Upper lobe of right lung (tissue), 1 donor: ENCODE results near the gene NEK5. TPM values are rescaled to one million over a fixed set of nuclear protein-coding genes. Genes with fewer than 3 reads are reported as not detected.

Source experiments
- ATAC-seq: fragments of 200-7000 bp; cut with Tn5 transposase; one replicate; pipeline ENCODE4 v1.9.1; 2020; ENCODE audit warnings: mild to moderate bottlenecking, moderate library complexity
- DNase-seq: peaks from one replicate; pipeline ENCODE4 v3.0.0-alpha.2; 2020
- H3K27ac ChIP-seq: fragments of 200-600 bp; one replicate; pipeline ENCODE4 v1.8.0; 2022
- H3K27me3 ChIP-seq: fragments of 200-600 bp; one replicate; pipeline ENCODE4 v1.8.0; 2022; ENCODE audit warnings: mild to moderate bottlenecking
- H3K36me3 ChIP-seq: fragments of 200-600 bp; one replicate; pipeline ENCODE4 v1.8.0; 2022
- H3K4me1 ChIP-seq: fragments of 200-600 bp; one replicate; pipeline ENCODE4 v1.8.0; 2022
- H3K4me3 ChIP-seq: fragments of 200-600 bp; one replicate; pipeline ENCODE4 v1.8.0; 2022; ENCODE audit warnings: mild to moderate bottlenecking
- H3K9me3 ChIP-seq: fragments of 200-600 bp; one replicate; pipeline ENCODE4 v1.8.0; 2022
- CTCF ChIP-seq: fragments of 200-600 bp; IDR thresholded peaks from one replicate; pipeline ENCODE4 v1.8.0; 2022; ENCODE audit warnings: antibody characterized with exemption
- intact Hi-C: fragments of 100-400 bp; cut with DNase I; formaldehyde crosslinking; loops from one replicate; pipeline ENCODE4 v1.11.0; 2022
- total RNA-seq: library from RNA; stranded (reverse); fragmentation: NEBNext Ultra II Directional; extraction: Animal tissue kit (Norgen Biotek cat#: 25700); gene quantifications from one replicate; pipeline ENCODE4 v1.2.1, GENCODE V29; 2021
- donor health status: DM: no; HTN: yes; CAD: no; lungs with severe emphysema.

Gene NEK5
- total RNA-seq, 1 donor from 2014 or later, result 0.52 TPM

- no peaks in the 10 kb centered on the region for H3K27me3 ChIP-seq
- TF ChIP-seq CTCF, result no peak
- H3K36me3 ChIP-seq, result no peaks in the 10 kb centered on the region
- DNase-seq, result no peak
- H3K4me1 ChIP-seq, result no peaks in the 10 kb centered on the region
- no peak overlapping the region for H3K27ac ChIP-seq
- H3K4me3 ChIP-seq, result no peak overlapping the region
- intact Hi-C loops, result no loop called here
- H3K9me3 ChIP-seq, result no peaks in the 10 kb centered on the region
- ATAC-seq, result no peak
Observed at GRCh38 chr13:52097197-52097596, 31.7 kb downstream of the NEK5 start.

GRCh38 chr13:52096748-52097147 lies 32.1 kb downstream of the NEK5 start:
- DNase-seq, result no peak
- H3K9me3 ChIP-seq, result no peaks in the 10 kb centered on the region
- no peak overlapping the region for H3K4me3 ChIP-seq
- H3K27me3 ChIP-seq, result no peaks in the 10 kb centered on the region
- intact Hi-C loops, result no loop called here
- H3K4me1 ChIP-seq, result no peaks in the 10 kb centered on the region
- no peak for TF ChIP-seq CTCF
- H3K27ac ChIP-seq, result no peak overlapping the region
- H3K36me3 ChIP-seq, result no peaks in the 10 kb centered on the region
- ATAC-seq, result no peak

GRCh38 chr13:52096062-52096461 lies 32.8 kb downstream of the NEK5 start:
- ATAC-seq (no peak), DNase-seq (no peak)
- no peaks in the 10 kb centered on the region for H3K36me3 ChIP-seq
- H3K27me3 ChIP-seq, result no peaks in the 10 kb centered on the region
- no peak overlapping the region for H3K4me3 ChIP-seq
- TF ChIP-seq CTCF, result no peak
- H3K9me3 ChIP-seq, result no peaks in the 10 kb centered on the region
- intact Hi-C loops, result no loop called here
- H3K27ac ChIP-seq, result no peak overlapping the region
- H3K4me1 ChIP-seq, result no peaks in the 10 kb centered on the region

- Histone ChIP-seq H3K27ac (no peak overlapping the region), H3K4me1 (no peaks in the 10 kb centered on the region), H3K9me3 (no peaks in the 10 kb centered on the region), H3K27me3 (no peaks in the 10 kb centered on the region), H3K36me3 (no peaks in the 10 kb centered on the region), H3K4me3 (no peak overlapping the region)
- ATAC-seq, result no peak
- no peak for TF ChIP-seq CTCF
- DNase-seq, result no peak
- intact Hi-C loops, result no loop called here
Observed at GRCh38 chr13:52092087-52092486, 36.8 kb downstream of the NEK5 start.

GRCh38 chr13:52091473-52091872 lies 37.4 kb downstream of the NEK5 start:
- intact Hi-C loops, result no loop called here
- no peak overlapping the region for H3K27ac ChIP-seq

More at GRCh38 chr13:52091473-52091872, 37.4 kb downstream of the NEK5 start:
- no peak for DNase-seq
- H3K4me1 ChIP-seq, result no peaks in the 10 kb centered on the region
- ATAC-seq, result no peak
- TF ChIP-seq CTCF, result no peak
- no peak overlapping the region for H3K4me3 ChIP-seq
- H3K27me3 ChIP-seq, result no peaks in the 10 kb centered on the region
- no peaks in the 10 kb centered on the region for H3K9me3 ChIP-seq
- H3K36me3 ChIP-seq, result no peaks in the 10 kb centered on the region
